GM12875 (cell line): ENCODE measurements around the gene LIMS2.

ENCODE experiments used
- H3K4me3 ChIP-seq: one replicate; pipeline ENCODE4 v1.5.1; 2011; ENCODE audit warnings: low read depth, low read length, control low read depth
- TF ChIP-seq, protein P1 (sequence below): IDR thresholded peaks from 2 replicates; pipeline ENCODE4 v1.5.1; 2011; ENCODE audit warnings: low read depth, mild to moderate bottlenecking, control low read depth, inconsistent platforms, low read length, moderate library complexity, borderline replicate concordance; ENCODE audit not compliant: insufficient read depth

Gene LIMS2

DNA sequence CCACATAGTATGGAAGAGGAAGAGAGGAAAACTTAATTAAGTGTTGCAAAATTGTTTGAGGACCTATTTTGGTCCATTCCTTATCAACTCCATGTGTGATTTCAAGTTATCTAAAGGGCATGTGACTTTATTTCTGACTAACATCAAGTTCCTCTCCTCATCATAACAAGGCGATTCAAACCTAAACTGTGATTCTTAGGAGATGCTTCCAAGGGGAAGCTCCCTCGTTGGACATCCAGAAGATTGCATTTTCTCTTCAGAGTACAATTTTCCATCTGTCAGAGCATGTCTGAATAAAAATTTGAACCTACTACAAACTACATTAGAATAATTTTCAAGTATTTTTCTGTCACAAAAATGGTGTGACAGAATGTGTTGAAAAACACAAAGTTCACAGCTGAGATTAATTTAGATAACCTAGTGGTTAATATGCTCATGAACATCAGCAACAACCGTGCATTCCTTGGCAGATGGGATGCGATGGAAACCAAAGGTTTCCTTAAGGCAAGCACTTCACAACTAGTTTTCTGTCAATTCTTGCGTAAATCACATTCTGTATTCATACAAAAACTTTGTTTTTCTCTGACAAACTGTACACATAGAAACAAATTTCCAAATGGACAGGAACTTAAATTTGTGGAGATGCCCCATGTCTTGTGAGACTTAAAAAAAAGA is 30.2 kb upstream of the LIMS2 start:
- no peak overlapping the region for H3K4me3 ChIP-seq
- TF ChIP-seq, protein P1, sequence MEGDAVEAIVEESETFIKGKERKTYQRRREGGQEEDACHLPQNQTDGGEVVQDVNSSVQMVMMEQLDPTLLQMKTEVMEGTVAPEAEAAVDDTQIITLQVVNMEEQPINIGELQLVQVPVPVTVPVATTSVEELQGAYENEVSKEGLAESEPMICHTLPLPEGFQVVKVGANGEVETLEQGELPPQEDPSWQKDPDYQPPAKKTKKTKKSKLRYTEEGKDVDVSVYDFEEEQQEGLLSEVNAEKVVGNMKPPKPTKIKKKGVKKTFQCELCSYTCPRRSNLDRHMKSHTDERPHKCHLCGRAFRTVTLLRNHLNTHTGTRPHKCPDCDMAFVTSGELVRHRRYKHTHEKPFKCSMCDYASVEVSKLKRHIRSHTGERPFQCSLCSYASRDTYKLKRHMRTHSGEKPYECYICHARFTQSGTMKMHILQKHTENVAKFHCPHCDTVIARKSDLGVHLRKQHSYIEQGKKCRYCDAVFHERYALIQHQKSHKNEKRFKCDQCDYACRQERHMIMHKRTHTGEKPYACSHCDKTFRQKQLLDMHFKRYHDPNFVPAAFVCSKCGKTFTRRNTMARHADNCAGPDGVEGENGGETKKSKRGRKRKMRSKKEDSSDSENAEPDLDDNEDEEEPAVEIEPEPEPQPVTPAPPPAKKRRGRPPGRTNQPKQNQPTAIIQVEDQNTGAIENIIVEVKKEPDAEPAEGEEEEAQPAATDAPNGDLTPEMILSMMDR, result no peak

DNA sequence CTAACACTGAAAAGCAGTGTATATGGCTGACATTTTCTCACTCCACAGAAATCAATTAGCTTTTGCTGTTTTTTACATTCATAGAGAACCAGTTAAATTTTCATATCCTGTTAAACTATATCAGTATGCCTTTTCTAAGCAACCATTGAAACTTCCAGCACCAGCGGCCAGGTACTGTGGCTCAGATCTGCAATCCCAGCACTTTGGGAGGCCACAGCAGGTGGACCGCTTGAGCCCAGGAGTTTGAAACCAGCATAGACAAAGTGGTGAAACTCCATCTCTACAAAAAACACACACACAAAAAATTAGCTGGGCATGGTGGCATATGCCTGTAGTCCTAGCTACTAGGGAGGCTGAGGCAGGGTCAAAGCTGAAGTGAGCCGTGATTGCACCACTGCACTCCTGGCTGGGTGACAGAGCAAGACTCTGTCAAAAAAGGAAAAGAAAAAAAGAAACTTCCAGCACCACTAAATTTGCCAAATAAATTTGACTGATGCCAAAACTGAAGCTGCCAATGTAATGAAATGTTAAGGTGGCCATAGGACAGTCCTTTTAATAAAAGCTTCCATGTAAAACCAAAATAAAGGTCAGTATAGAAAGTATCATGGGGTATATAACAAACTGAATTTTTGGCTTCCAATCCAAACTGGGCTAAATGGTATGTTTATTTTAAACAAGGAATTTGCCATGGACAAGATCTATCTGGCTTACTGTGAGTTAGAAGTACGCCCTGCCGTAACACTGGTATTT is 29.5 kb upstream of the LIMS2 start:
- TF ChIP-seq, protein P1, result no peak
- no peak overlapping the region for H3K4me3 ChIP-seq

DNA sequence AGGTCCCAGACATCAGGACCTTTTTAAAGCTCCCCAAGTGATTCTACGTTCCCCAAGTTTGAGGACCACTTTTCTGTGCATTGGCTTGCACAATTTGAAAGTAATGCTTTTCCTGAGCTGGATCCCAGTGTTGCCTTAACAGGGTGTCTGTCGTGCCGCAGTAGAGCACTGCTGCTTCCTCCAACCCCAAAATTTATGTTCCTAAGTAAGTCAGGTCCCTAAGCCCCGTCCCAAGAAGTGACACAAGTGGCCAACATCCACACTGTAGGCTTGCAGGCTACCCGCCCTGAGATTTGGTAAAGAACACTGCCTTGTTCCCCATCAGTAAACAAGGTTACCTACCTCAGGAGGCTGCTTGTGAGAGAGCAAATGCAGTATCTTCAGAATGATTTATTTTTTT is 28.0 kb upstream of the LIMS2 start:
- H3K4me3 ChIP-seq, result no peak overlapping the region
- TF ChIP-seq, protein P1, result no peak

DNA sequence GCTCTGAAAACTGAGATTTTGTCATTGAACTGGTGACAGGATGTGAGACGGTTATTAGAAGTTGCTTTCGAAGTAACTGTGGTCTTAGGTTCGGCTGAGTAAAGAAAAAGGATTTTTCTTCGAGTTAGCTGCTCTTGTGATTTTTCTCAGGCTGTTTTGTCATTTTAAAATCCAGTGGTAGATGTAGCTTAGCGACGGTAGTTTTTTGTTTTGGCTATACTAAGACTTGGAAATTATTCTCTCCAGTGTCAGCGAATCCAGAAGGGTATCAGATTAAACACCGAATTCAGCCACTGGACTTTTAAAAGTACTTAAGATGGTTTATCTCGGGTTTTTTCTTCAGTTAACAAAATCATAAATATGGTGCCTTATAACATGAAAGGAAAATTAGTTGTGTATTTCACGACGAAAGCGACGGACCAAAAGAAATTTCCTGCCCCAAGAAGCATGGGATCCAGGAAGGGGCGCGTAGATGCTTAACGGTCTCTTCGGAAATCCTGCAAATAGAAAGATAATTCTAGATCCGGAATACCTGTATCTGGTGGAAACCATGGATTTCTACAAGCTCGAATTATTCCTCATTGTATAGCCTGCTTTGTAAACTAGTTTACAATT is 27.2 kb upstream of the LIMS2 start:
- peak overlapping the region; percentile 56 for H3K4me3 ChIP-seq
- TF ChIP-seq, protein P1, result no peak

DNA sequence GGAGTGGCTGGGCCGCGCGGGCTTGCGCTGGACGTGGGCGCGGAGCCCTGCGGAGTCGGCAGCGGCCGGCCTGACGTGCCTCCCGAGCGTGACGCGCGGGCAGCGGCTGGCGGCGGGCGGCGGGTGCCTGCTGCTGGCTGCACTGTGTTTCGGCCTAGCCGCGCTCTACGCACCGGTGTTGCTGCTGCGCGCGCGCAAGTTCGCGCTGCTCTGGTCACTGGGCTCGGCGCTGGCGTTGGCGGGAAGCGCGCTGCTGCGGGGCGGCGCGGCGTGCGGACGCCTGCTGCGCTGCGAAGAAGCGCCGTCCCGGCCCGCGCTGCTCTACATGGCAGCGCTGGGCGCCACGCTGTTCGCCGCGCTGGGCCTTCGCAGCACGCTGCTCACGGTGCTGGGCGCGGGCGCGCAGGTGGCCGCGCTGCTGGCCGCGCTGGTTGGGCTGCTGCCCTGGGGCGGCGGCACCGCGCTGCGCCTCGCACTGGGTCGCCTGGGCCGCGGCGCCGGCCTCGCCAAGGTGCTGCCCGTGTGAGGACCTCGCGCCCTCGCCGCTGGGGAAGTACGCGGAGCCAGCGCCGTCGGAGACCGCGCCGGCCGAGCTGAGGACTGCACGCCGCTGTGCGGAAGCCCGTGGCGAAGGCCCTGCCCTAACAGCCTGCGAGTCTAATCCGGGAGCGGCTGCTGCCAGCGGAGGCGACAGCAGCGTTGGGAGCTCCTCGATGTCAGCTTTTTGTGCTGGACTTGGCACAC is 26.5 kb upstream of the LIMS2 start:
- TF ChIP-seq, protein P1, result peak; percentile 50
- peak overlapping the region; percentile 56 for H3K4me3 ChIP-seq

DNA sequence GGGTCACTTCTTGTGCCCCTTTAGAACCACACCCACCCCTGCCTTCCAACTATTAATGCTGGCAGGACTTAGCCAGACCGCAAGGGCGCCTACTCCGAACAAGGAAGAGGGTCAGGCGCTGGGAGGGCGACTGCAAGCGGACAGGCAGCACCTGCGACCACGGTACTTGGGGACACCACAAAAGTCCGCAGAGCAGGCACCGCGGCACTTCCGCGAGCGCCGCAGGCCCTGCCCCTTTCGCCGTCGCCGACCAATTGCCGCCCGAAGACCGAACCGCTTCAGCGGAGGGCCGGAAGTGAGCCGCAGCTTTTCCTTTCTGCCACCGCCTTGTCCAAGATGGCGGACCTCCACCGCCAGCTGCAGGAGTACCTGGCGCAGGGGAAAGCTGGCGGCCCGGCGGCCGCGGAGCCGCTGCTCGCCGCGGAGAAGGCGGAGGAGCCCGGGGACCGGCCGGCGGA is 25.9 kb upstream of the LIMS2 start, which contains the start of gene SFT2D3:
SFT2D3 (plus strand) TSS at position 305 of the 458 bp plus-strand sequence; CDS start at position 337, 32 bp downstream.
- TF ChIP-seq, protein P1, result no peak

More for the DNA sequence above, 25.9 kb upstream of the LIMS2 start, which contains the start of gene SFT2D3:
- peak within 1 kb of the TSS; percentile 56 for H3K4me3 ChIP-seq
